ENCODE measurements around the gene SPTLC2.

- TF ChIP-seq CTCF (IDR thresholded peaks at IDR 0.05 in 8 of 11, conservative IDR thresholded peaks at IDR 0.05 in 3 of 11) (no peak), POLR2A (IDR thresholded peaks at IDR 0.05) (no peak)
Measured at GRCh38 chr14:77646907-77647306, 30.5 kb upstream of the SPTLC2 start.

Data from spleen (tissue), 7 donors.